ENCODE data around the gene PRAMEF1.
"Not testable (repeated sequence)": the region's sequence is repeated elsewhere in the genome, so short reads cannot be mapped to it uniquely, and the experiment has no call there.

The PRAMEF1 gene

DNA sequence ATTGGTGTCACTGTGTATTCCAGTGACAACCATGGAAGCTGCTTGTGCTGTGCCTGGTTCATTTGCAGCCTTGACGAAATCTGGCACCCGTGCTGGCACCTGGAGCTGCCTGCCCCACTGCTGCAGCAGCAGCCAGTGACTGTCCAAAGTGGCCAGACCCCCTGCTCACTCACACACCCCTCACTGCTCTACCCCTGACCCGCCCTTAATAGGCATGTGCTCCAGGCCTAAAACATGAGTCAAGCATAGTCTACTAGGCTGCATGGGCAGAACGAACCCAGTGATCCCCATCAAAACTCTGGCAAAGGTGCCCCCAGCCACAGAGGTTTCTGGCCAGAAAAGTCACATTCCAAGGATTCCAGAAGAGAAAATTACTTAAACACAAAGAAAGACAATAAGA is 7.7 kb downstream of the PRAMEF1 start:
- TF ChIP-seq, protein P1, sequence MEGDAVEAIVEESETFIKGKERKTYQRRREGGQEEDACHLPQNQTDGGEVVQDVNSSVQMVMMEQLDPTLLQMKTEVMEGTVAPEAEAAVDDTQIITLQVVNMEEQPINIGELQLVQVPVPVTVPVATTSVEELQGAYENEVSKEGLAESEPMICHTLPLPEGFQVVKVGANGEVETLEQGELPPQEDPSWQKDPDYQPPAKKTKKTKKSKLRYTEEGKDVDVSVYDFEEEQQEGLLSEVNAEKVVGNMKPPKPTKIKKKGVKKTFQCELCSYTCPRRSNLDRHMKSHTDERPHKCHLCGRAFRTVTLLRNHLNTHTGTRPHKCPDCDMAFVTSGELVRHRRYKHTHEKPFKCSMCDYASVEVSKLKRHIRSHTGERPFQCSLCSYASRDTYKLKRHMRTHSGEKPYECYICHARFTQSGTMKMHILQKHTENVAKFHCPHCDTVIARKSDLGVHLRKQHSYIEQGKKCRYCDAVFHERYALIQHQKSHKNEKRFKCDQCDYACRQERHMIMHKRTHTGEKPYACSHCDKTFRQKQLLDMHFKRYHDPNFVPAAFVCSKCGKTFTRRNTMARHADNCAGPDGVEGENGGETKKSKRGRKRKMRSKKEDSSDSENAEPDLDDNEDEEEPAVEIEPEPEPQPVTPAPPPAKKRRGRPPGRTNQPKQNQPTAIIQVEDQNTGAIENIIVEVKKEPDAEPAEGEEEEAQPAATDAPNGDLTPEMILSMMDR (IDR thresholded peaks at IDR 0.05; ENCODE audit: low read depth, low read length): no peak

DNA sequence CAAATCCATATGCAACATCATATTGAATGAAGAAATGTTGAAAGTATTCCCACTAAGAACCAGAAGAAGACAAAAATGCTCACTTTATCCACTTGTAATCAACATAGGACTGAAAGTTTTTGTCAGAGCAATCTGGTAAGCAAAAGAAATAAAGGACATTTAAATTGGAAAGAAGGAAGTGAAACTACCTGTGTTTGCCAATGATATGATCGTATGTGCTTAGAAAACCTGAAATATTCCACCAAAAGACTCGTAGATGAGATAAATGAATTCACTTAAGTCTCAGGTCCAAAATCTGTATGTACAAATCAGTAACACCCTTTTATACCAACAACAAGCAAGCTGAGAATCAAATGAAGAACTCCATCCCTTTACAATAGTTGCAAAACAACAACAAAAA is 8.5 kb downstream of the PRAMEF1 start:
- in situ Hi-C loops (cut with HindIII; ENCODE audit: low sequenced_read_pairs): no loop called here
- TF ChIP-seq, protein P1 (IDR thresholded peaks at IDR 0.05; ENCODE audit: low read depth, low read length): no peak

More for the DNA sequence above, 7.7 kb downstream of the PRAMEF1 start:
- in situ Hi-C loops (cut with HindIII; ENCODE audit: low sequenced_read_pairs): no loop called here
- no peak overlapping the region for H3K4me3 ChIP-seq (ENCODE audit: low read depth, low read length)
- DNase-seq (ENCODE audit: low read depth, low spot score): no peak

DNA sequence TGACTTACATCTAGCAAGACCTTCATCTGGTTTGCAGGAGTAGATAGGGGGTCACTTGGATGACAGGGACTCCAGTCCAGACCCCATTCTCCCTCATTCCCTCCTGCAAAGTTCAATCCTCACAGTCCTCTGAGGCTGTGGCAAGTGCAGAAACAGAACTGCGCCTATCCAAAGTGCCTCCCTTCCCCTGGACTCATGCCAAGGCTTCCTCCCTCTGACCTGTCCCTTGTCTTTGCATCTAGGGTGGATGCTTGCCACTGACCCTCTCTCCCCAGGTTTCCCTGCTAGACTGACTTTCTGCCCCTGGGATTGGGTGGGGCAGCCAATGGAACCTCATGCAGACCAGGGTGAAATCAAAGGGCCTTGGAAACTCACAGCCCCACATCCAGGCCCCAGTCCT is 18.7 kb downstream of the PRAMEF1 start:
- in situ Hi-C loops (cut with HindIII; ENCODE audit: low sequenced_read_pairs): no loop called here
- no peak for DNase-seq (ENCODE audit: low read depth, low spot score)
- TF ChIP-seq, protein P1 (IDR thresholded peaks at IDR 0.05; ENCODE audit: low read depth, low read length): no peak
- H3K4me3 ChIP-seq (ENCODE audit: low read depth, low read length): no peak overlapping the region

More for the DNA sequence above, 8.5 kb downstream of the PRAMEF1 start:
- no peak for DNase-seq (ENCODE audit: low read depth, low spot score)
- no peak overlapping the region for H3K4me3 ChIP-seq (ENCODE audit: low read depth, low read length)

DNA sequence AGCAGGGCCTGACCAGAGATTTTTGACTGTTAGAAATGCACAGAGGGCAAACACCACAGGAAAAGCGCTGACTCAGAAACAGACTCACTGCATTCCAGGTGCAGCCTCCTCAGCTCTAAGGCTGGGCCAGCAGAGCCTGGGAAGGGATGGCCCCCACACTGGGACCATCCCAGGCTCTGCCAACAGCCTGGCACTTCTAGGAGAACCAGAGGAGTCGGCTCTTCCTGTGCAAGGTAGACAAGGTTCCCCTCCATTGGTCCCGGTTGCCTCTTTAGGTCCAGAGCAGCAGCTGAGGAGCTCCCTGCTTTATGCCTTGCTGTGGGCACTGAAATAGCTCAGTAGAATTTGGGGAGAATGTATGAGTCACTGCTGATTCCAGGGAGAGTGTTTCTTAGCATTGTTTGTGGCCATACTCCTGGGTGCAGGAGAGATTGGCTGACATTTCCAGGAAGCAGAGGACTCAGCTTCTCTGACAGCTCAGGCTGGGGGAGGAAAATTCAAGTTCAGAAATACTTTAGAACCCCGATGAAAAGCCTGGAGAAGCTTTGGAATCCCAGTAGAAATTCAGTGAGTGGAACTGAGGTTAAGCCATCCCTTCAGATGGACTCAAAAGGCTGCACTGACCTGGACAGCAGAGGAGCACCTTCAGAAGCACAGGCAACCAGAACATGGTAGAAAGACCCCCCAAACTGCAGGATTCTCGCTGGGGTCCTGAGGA is 19.7 kb downstream of the PRAMEF1 start:
- DNase-seq (ENCODE audit: low read depth, low spot score): peak; percentile 3
- TF ChIP-seq, protein P1 (IDR thresholded peaks at IDR 0.05; ENCODE audit: low read depth, low read length): no peak
- H3K4me3 ChIP-seq (ENCODE audit: low read depth, low read length): no peak overlapping the region
- in situ Hi-C loops (cut with HindIII; ENCODE audit: low sequenced_read_pairs): no loop called here

DNA sequence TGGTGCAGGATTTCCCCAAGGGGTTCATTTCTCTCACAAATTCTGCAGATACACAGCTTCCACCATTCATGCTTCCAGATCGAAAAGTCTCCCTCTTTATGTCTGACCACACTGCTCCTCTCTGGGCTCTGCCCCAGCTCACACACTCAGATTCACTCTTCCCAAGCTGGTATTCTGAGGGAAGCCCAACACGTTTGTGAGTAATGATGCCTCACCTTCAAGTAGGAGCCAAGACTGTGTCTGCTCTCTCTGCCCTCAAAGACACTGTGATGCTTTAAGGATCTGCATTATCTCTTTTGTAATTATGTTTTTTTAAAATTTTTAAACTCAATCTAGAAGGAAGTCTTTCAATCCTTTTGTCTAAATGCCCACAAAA is 20.2 kb downstream of the PRAMEF1 start:
- H3K4me3 ChIP-seq (ENCODE audit: low read depth, low read length): no peak overlapping the region

DNA sequence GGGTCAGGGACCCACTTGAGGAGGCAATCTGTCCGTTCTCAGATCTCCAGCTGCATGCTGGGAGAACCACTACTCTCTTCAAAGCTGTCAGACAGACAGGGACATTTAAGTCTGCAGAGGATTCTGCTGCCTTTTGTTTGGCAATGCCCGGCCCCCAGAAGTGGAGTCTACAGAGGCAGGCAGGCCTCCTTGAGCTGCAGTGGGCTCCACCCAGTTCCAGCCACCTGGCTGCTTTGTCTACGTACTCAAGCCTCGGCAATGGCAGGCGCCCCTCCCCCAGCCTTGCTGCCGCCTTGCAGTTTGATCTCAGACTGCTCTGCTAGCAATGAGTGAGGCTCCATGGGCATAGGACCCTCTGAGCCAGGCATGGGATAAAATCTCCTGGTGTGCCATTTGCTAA is 27.9 kb downstream of the PRAMEF1 start:
- H3K4me3 ChIP-seq (ENCODE audit: low read depth, low read length); in situ Hi-C loops (cut with HindIII; ENCODE audit: low sequenced_read_pairs); DNase-seq (ENCODE audit: low read depth, low spot score): not testable (repeated sequence)

More for the DNA sequence above, 20.2 kb downstream of the PRAMEF1 start:
- TF ChIP-seq, protein P1 (IDR thresholded peaks at IDR 0.05; ENCODE audit: low read depth, low read length): no peak
- DNase-seq (ENCODE audit: low read depth, low spot score): no peak
- in situ Hi-C loops (cut with HindIII; ENCODE audit: low sequenced_read_pairs): no loop called here

DNA sequence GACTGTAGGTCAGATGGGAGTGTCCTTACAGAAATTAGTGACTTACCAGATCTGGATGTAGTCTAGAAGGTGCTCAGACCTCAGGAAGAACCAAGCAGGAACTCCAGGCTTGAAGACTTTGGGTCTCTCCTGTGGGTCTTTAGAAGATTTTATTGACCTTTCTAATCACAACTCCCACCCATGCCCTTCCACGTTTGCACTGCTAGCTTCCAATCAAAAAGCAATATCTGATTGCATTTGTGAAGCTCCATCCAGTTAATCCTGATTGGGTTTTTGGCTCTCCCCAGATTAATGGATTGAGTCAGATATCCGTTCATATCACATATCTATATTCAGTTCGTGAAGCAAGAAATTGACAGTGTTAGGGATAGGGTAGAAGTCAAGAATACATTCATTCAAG is 40.1 kb downstream of the PRAMEF1 start, which contains the start of gene PRAMEF11:
Gene PRAMEF11 (minus strand): TSS at position 101 of the 400 bp plus-strand sequence. CDS start 2,621 bp downstream, outside the sequence.
- in situ Hi-C loops (cut with HindIII; ENCODE audit: low sequenced_read_pairs); H3K4me3 ChIP-seq (ENCODE audit: low read depth, low read length); DNase-seq (ENCODE audit: low read depth, low spot score): not testable (repeated sequence)

DNA sequence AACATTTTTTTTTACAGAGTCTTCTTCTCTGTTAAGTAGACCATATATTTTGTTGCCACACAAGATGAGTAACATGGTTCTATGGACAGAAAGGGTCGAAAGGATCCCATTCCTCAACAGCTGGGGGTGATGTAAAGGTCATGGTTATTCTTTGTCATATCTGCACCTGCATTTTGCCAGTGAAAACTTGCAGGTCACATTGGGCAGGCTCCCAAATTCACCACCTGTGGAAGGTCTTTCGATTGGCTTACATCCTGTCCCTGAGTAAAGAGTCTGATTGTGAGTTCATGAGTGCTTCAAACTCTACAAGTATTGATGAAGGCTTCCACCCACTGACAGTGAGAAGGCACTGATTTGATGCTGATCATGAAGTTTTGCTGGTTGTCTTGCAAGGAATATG is 42.1 kb downstream of the PRAMEF1 start:
- DNase-seq (ENCODE audit: low read depth, low spot score); in situ Hi-C loops (cut with HindIII; ENCODE audit: low sequenced_read_pairs); H3K4me3 ChIP-seq (ENCODE audit: low read depth, low read length): not testable (repeated sequence)
